DND-41 (cell line): Measurements from ENCODE around the gene ELMOD3.

Experiments used
- ATAC-seq: fragments of 200-7000 bp; cut with Tn5 transposase; 3 replicates; pipeline ENCODE4 v1.9.1; 2021; ENCODE audit warnings: low read depth; ENCODE audit not compliant: insufficient read depth
- DNase-seq: peaks from one replicate; pipeline ENCODE4 v3.0.0-alpha.2; 2020
- H2AFZ ChIP-seq: 2 replicates; pipeline ENCODE4 v1.6.0; 2012; ENCODE audit warnings: low read depth, low read length
- H3K27ac ChIP-seq: 2 replicates; pipeline ENCODE4 v1.5.1; 2012; ENCODE audit warnings: low read length, inconsistent platforms
- H3K27me3 ChIP-seq: fragments of 200-600 bp; sonication (generic); 2 replicates; pipeline ENCODE4 v1.6.0; 2012; ENCODE audit warnings: low read length, mild to moderate bottlenecking, inconsistent platforms; ENCODE audit not compliant: insufficient read depth, poor library complexity
- H3K36me3 ChIP-seq: 2 replicates; pipeline ENCODE4 v1.5.1; 2012; ENCODE audit warnings: low read length, inconsistent platforms; ENCODE audit not compliant: insufficient read depth
- H3K4me1 ChIP-seq: 2 replicates; pipeline ENCODE4 v1.5.1; 2012; ENCODE audit warnings: mild to moderate bottlenecking, low read length; ENCODE audit not compliant: insufficient read depth
- H3K4me2 ChIP-seq: 2 replicates; pipeline ENCODE4 v1.6.0; 2012; ENCODE audit warnings: mild to moderate bottlenecking, moderate library complexity, low read length, inconsistent platforms; ENCODE audit not compliant: insufficient read depth
- H3K4me3 ChIP-seq, 2 experiments: fragments of 200-600 bp in 1 of 2; shearing (Covaris generic) in 1 of 2; 2 replicates each; pipeline ENCODE4 v1.5.1; 2012 to 2016; ENCODE audit warnings: inconsistent platforms in 2 of 2, low read length in 2 of 2, mild to moderate bottlenecking in 2 of 2, low read depth in 1 of 2, moderate library complexity in 1 of 2
- H3K79me2 ChIP-seq: 2 replicates; pipeline ENCODE4 v1.6.0; 2012; ENCODE audit warnings: low read length, inconsistent platforms; ENCODE audit not compliant: insufficient read depth
- H3K9ac ChIP-seq: 2 replicates; pipeline ENCODE4 v1.6.0; 2012; ENCODE audit warnings: low read depth, mild to moderate bottlenecking, inconsistent platforms, low read length, moderate library complexity
- H3K9me3 ChIP-seq: 2 replicates; pipeline ENCODE4 v1.5.1; 2012; ENCODE audit warnings: low read length, moderate library complexity, mild to moderate bottlenecking, inconsistent platforms; ENCODE audit not compliant: insufficient read depth, severe bottlenecking
- H4K20me1 ChIP-seq: 2 replicates; pipeline ENCODE4 v1.6.0; 2012; ENCODE audit warnings: low read length; ENCODE audit not compliant: insufficient read depth
- EZH2 ChIP-seq: IDR thresholded peaks from 3 replicates; pipeline ENCODE4 v1.6.1; 2012; ENCODE audit warnings: borderline replicate concordance, low read depth, mild to moderate bottlenecking, moderate library complexity, low read length, inconsistent platforms; ENCODE audit not compliant: severe bottlenecking
- TF ChIP-seq, protein P1 (sequence below): IDR thresholded peaks from 2 replicates; pipeline ENCODE4 v1.5.1; 2012; ENCODE audit warnings: borderline replicate concordance, low read length, moderate library complexity, mild to moderate bottlenecking; ENCODE audit not compliant: poor library complexity, severe bottlenecking; ENCODE audit errors: extremely low read depth

Gene ELMOD3

DNA sequence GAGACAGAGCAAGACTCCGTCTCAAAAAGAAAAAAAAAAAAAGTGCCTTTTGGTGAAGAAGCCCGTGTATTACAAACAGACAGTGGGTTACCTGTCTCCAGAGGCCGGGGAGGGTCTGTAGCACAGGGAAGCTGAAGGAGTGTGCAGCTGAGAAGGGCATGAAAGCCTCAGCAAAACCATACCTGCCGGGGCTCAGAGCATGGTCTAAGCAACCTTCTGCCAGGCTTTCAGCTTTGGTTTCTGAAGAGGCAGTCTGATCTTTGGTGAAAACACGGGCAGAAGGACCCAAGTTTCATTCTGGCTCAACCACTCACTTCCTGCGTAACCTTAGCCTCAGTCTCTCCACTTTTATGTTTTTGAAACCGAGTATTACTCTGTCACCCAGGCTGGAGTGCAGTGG lies 85.4 kb downstream of the ELMOD3 start:
- Histone ChIP-seq H3K4me2 (no peak overlapping the region), H3K36me3 (no peaks in the 10 kb centered on the region), H2AFZ (no peak overlapping the region), H3K79me2 (no peaks in the 10 kb centered on the region), H3K4me1 (peaks cover 25% of the 10 kb centered on the region), H3K27ac (no peak overlapping the region), H4K20me1 (no peaks in the 10 kb centered on the region), H3K9ac (no peak overlapping the region), H3K27me3 (no peaks in the 10 kb centered on the region), H3K4me3 (no peak overlapping the region), H3K9me3 (no peaks in the 10 kb centered on the region)
- DNase-seq: no peak
- no peak for ATAC-seq
- TF ChIP-seq, protein P1, sequence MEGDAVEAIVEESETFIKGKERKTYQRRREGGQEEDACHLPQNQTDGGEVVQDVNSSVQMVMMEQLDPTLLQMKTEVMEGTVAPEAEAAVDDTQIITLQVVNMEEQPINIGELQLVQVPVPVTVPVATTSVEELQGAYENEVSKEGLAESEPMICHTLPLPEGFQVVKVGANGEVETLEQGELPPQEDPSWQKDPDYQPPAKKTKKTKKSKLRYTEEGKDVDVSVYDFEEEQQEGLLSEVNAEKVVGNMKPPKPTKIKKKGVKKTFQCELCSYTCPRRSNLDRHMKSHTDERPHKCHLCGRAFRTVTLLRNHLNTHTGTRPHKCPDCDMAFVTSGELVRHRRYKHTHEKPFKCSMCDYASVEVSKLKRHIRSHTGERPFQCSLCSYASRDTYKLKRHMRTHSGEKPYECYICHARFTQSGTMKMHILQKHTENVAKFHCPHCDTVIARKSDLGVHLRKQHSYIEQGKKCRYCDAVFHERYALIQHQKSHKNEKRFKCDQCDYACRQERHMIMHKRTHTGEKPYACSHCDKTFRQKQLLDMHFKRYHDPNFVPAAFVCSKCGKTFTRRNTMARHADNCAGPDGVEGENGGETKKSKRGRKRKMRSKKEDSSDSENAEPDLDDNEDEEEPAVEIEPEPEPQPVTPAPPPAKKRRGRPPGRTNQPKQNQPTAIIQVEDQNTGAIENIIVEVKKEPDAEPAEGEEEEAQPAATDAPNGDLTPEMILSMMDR: no peak
- no peak for TF ChIP-seq EZH2

DNA sequence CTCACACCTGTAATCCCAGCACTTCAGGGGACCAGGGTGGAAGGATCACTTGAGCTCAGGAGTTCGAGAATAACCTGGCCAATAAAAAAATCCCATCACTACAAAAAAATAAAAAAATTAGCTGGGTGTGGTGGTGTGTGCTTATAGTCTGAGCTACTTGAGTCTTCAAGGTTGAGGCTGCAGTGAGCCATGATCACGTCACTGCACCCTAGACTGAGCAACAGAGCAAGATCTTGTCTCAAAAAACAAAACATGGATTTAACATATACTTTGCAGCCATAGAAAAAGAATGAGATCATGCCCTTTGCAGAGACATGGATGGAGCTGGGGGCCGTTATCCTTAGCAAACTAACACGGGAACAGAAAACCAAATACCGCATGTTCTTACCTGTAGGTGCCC lies 86.2 kb downstream of the ELMOD3 start:
- DNase-seq (no peak), ATAC-seq (no peak)
- Histone ChIP-seq H3K9me3 (no peaks in the 10 kb centered on the region), H3K36me3 (no peaks in the 10 kb centered on the region), H4K20me1 (no peaks in the 10 kb centered on the region), H3K4me3 (no peak overlapping the region), H3K27ac (no peak overlapping the region), H3K4me2 (no peak overlapping the region), H3K27me3 (no peaks in the 10 kb centered on the region), H3K9ac (no peak overlapping the region), H2AFZ (no peak overlapping the region), H3K79me2 (no peaks in the 10 kb centered on the region), H3K4me1 (peaks cover 27% of the 10 kb centered on the region)
- TF ChIP-seq, protein P1: no peak
- TF ChIP-seq EZH2: no peak
